SH-SY5Y (cell line): ENCODE results near the gene ARF4.

Experiments
- GATA2 ChIP-seq: IDR thresholded peaks from 2 replicates; pipeline ENCODE4 v1.6.1; 2011; ENCODE audit warnings: mild to moderate bottlenecking, low read depth, low read length
- GATA3 ChIP-seq: IDR thresholded peaks from 2 replicates; pipeline ENCODE4 v1.6.1; 2011; ENCODE audit warnings: low read depth, mild to moderate bottlenecking, low read length, moderate library complexity

DNA sequence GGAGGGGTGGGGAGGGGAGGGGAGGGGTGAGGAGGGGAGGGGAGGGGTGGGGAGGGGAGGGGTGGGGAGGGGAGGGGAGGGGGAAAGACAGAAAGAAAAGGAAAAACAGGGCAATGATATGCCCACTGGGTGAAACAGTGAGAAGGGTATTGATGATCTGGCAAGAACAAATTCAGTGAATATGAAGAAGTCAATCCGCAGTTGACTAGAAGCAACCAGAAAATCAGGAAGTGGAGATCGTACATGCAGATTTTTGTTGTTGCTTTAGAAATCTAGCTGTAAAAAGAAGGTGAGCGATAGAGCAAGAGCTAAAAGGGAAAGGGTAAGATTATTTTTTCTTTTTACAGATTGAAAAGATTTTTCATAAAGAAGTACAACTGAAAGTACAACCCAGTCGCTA, 47.6 kb upstream of the ARF4 start:
- TF ChIP-seq GATA2 (no peak), GATA3 (no peak)
